Measurements from ENCODE around the gene ZNF138. TPM values are rescaled to one million over a fixed set of nuclear protein-coding genes. Genes with fewer than 3 reads are reported as not detected.
"Not testable (repeated sequence)": the region's sequence is repeated elsewhere in the genome, so short reads cannot be mapped to it uniquely, and the experiment has no call there.

ZNF138 gene
- total and polyA plus RNA-seq, 4 donors: 2.1 to 18.6 (median 5.2) TPM

GRCh38 chr7:64774204-64774842 lies 19.9 kb upstream of the ZNF138 start:
- no peak overlapping the region for H3K27ac ChIP-seq (ENCODE audit: low read depth in 1 of 2, low read length in 1 of 2)
- ATAC-seq (ENCODE audit: insufficient read depth, low FRiP score): no peak
- peaks cover 0 to 4% (median 0%) of the 10 kb centered on the region in 4 donors for H3K9me3 ChIP-seq (ENCODE audit: control insufficient read depth in 4 of 4, insufficient read depth in 3 of 4, low read length in 3 of 4)
- 88 to 90% methylated on average over 2 of the region's 2 CpGs for WGBS, 2 donors
- no peaks in the 10 kb centered on the region for H3K4me1 ChIP-seq (ENCODE audit: control insufficient read depth in 5 of 5, insufficient read depth in 5 of 5, low read length in 5 of 5)
- no peak overlapping the region for H3K4me3 ChIP-seq
- DNase-seq: no peak
- H3K27me3 ChIP-seq (ENCODE audit: control insufficient read depth in 3 of 3, insufficient read depth in 3 of 3, low read length in 2 of 3): no peaks in the 10 kb centered on the region
- TF ChIP-seq, protein P1, sequence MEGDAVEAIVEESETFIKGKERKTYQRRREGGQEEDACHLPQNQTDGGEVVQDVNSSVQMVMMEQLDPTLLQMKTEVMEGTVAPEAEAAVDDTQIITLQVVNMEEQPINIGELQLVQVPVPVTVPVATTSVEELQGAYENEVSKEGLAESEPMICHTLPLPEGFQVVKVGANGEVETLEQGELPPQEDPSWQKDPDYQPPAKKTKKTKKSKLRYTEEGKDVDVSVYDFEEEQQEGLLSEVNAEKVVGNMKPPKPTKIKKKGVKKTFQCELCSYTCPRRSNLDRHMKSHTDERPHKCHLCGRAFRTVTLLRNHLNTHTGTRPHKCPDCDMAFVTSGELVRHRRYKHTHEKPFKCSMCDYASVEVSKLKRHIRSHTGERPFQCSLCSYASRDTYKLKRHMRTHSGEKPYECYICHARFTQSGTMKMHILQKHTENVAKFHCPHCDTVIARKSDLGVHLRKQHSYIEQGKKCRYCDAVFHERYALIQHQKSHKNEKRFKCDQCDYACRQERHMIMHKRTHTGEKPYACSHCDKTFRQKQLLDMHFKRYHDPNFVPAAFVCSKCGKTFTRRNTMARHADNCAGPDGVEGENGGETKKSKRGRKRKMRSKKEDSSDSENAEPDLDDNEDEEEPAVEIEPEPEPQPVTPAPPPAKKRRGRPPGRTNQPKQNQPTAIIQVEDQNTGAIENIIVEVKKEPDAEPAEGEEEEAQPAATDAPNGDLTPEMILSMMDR (IDR thresholded peaks at IDR 0.05; ENCODE audit: control extremely low read depth, extremely low read depth): no peak
- H3K36me3 ChIP-seq (ENCODE audit: control insufficient read depth in 4 of 4, insufficient read depth in 4 of 4, low read length in 4 of 4): no peaks in the 10 kb centered on the region
- H3K9ac ChIP-seq (ENCODE audit: insufficient read depth in 1 of 2, low read length in 2 of 2): no peak overlapping the region

DNA sequence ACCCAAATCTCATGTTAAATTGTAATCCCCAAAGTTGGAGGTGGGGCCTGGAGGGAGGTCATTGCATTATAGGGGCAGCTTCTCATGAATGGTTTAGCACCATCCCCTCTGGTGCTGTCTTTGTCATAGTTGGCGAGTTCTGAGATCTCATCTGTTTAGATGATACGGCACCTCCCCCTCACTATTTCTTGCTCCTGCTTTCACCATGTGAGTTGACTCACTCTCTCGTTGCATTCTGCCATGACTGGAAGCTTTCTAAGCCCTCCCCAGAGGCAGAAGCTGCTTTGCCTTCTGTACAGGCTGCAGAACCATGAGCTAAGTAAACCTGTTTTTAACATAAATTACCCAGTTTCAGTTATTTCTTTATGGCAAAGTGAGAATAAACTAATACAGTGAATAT lies 18.9 kb upstream of the ZNF138 start:
- peaks cover 0 to 4% (median 0%) of the 10 kb centered on the region in 4 donors for H3K9me3 ChIP-seq (ENCODE audit: control insufficient read depth in 4 of 4, insufficient read depth in 3 of 4, low read length in 3 of 4)
- no peak overlapping the region for H3K4me3 ChIP-seq
- 77 to 88% methylated on average over 3 of the region's 3 CpGs for WGBS, 2 donors
- H3K27ac ChIP-seq (ENCODE audit: low read depth in 1 of 2, low read length in 1 of 2): no peak overlapping the region
- no peaks in the 10 kb centered on the region for H3K4me1 ChIP-seq (ENCODE audit: control insufficient read depth in 5 of 5, insufficient read depth in 5 of 5, low read length in 5 of 5)
- TF ChIP-seq, protein P1 (IDR thresholded peaks at IDR 0.05; ENCODE audit: control extremely low read depth, extremely low read depth): no peak
- H3K27me3 ChIP-seq (ENCODE audit: control insufficient read depth in 3 of 3, insufficient read depth in 3 of 3, low read length in 2 of 3): no peaks in the 10 kb centered on the region
- H3K36me3 ChIP-seq (ENCODE audit: control insufficient read depth in 4 of 4, insufficient read depth in 4 of 4, low read length in 4 of 4): no peaks in the 10 kb centered on the region
- ATAC-seq (ENCODE audit: insufficient read depth, low FRiP score): no peak
- DNase-seq: no peak
- no peak overlapping the region for H3K9ac ChIP-seq (ENCODE audit: insufficient read depth in 1 of 2, low read length in 2 of 2)

DNA sequence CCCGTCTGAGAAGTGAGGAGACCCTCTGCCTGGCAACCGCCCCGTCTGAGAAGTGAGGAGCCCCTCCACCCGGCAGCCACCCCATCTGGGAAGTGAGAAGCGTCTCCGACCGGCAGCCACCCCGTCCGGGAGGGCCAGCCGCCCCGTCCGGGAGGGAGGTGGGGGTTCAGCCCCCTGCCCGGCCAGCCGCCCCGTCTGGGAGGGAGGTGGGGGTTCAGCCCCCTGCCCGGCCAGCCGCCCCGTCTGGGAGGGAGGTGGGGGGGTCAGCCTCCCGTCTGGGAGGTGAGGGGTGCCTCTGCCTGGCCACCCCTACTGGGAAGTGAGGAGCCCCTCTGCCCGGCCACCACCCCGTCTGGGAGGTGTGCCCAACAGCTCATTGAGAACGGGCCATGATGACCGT lies 9.4 kb upstream of the ZNF138 start:
- not testable (repeated sequence) for H3K27me3 ChIP-seq (ENCODE audit: control insufficient read depth in 3 of 3, insufficient read depth in 3 of 3, low read length in 2 of 3); H3K4me3 ChIP-seq; DNase-seq; H3K27ac ChIP-seq (ENCODE audit: low read depth in 1 of 2, low read length in 1 of 2); H3K4me1 ChIP-seq (ENCODE audit: control insufficient read depth in 5 of 5, insufficient read depth in 5 of 5, low read length in 5 of 5); H3K9me3 ChIP-seq (ENCODE audit: control insufficient read depth in 4 of 4, insufficient read depth in 3 of 4, low read length in 3 of 4); ATAC-seq (ENCODE audit: insufficient read depth, low FRiP score); H3K36me3 ChIP-seq (ENCODE audit: control insufficient read depth in 4 of 4, insufficient read depth in 4 of 4, low read length in 4 of 4); H3K9ac ChIP-seq (ENCODE audit: insufficient read depth in 1 of 2, low read length in 2 of 2)
- 89 to 94% methylated on average over 15 to 22 of the region's 23 CpGs for WGBS, 2 donors

DNA sequence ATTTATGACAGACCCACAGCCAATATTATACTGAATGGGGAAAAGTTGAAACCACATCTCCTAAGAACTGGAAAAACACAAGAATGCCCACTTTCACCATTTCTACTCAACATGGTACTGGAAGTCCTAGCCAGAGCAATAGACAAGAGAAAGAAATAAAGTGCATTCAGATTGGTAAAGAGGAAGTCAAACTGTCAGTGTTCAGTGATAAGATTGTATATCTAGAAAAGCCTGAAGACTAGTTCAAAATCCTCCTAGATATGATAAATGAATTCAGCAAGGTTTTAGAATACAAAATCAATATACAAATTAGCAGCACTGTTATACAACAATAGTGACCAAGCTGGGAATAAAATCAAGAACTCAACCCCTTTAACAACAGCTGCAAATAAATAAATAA lies 6.9 kb upstream of the ZNF138 start:
- H3K27me3 ChIP-seq (ENCODE audit: control insufficient read depth in 3 of 3, insufficient read depth in 3 of 3, low read length in 2 of 3): no peaks in the 10 kb centered on the region
- H3K4me1 ChIP-seq (ENCODE audit: control insufficient read depth in 5 of 5, insufficient read depth in 5 of 5, low read length in 5 of 5): no peaks in the 10 kb centered on the region
- H3K9ac ChIP-seq (ENCODE audit: insufficient read depth in 1 of 2, low read length in 2 of 2): no peak overlapping the region
- H3K27ac ChIP-seq (ENCODE audit: low read depth in 1 of 2, low read length in 1 of 2): no peak overlapping the region
- DNase-seq (no peak), ATAC-seq (ENCODE audit: insufficient read depth, low FRiP score) (no peak)
- no peaks in the 10 kb centered on the region for H3K9me3 ChIP-seq (ENCODE audit: control insufficient read depth in 4 of 4, insufficient read depth in 3 of 4, low read length in 3 of 4)
- no peak overlapping the region for H3K4me3 ChIP-seq
- H3K36me3 ChIP-seq (ENCODE audit: control insufficient read depth in 4 of 4, insufficient read depth in 4 of 4, low read length in 4 of 4): no peaks in the 10 kb centered on the region
- TF ChIP-seq, protein P1 (IDR thresholded peaks at IDR 0.05; ENCODE audit: control extremely low read depth, extremely low read depth): no peak

DNA sequence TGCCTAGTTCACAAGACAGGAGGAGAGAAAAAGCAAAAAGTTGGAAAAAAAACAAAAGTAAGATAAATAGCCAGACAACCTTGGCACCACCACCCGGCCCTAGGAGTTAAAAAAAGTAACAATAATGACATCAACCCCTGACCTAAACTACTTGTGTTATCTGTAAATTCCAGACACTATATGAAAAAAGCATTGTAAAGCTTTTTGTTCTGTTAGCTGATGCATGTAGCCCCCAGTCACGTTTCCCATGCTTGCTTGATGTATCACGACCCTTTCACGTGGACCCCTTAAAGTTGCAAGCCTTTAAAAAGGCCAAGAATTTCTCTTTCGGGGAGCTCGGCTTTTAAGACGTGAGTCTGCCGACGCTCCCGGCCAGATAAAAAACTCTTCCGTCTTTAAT lies 5.0 kb upstream of the ZNF138 start:
- H3K27me3 ChIP-seq (ENCODE audit: control insufficient read depth in 3 of 3, insufficient read depth in 3 of 3, low read length in 2 of 3); H3K4me3 ChIP-seq; H3K4me1 ChIP-seq (ENCODE audit: control insufficient read depth in 5 of 5, insufficient read depth in 5 of 5, low read length in 5 of 5); H3K9ac ChIP-seq (ENCODE audit: insufficient read depth in 1 of 2, low read length in 2 of 2); ATAC-seq (ENCODE audit: insufficient read depth, low FRiP score); H3K27ac ChIP-seq (ENCODE audit: low read depth in 1 of 2, low read length in 1 of 2); H3K9me3 ChIP-seq (ENCODE audit: control insufficient read depth in 4 of 4, insufficient read depth in 3 of 4, low read length in 3 of 4); H3K36me3 ChIP-seq (ENCODE audit: control insufficient read depth in 4 of 4, insufficient read depth in 4 of 4, low read length in 4 of 4): not testable (repeated sequence)
- WGBS, 2 donors: 46 to 67% methylated on average over 11 of the region's 11 CpGs
- DNase-seq: peak in 1 of 3 donors; percentile 1
